Measurements from ENCODE around the gene SAXO2.
"Not testable (repeated sequence)": the region's sequence is repeated elsewhere in the genome, so short reads cannot be mapped to it uniquely, and the experiment has no call there.

The SAXO2 gene

DNA sequence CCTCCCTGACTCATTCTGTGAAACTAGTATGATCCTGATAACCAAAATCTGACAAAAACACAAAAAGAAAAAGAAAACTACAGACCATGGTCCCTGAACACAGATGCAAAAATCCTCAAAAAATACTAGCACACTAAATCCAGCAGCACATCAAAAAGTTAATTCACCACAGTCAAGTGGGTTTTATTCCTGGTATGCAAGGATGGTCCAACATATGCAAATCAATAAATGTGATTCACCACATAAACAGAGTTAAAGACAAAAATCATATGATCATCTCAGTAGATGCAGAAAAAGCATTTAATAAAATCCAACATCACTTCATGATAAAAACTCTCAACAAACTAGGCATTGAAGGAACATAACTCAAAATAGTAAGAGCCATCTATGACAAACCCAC, 12.8 kb downstream of the SAXO2 start:
- H3K79me2 ChIP-seq (ENCODE audit: low read length) = no peaks in the 10 kb centered on the region
- no peak overlapping the region for H3K27ac ChIP-seq (ENCODE audit: low read length)
- H2AFZ ChIP-seq (ENCODE audit: low read depth, low read length) = no peak overlapping the region
- peaks cover 3% of the 10 kb centered on the region; the same call in 1 of the 2 replicates for H3K9me3 ChIP-seq (ENCODE audit: insufficient read depth, low read length)
- TF ChIP-seq, protein P1, sequence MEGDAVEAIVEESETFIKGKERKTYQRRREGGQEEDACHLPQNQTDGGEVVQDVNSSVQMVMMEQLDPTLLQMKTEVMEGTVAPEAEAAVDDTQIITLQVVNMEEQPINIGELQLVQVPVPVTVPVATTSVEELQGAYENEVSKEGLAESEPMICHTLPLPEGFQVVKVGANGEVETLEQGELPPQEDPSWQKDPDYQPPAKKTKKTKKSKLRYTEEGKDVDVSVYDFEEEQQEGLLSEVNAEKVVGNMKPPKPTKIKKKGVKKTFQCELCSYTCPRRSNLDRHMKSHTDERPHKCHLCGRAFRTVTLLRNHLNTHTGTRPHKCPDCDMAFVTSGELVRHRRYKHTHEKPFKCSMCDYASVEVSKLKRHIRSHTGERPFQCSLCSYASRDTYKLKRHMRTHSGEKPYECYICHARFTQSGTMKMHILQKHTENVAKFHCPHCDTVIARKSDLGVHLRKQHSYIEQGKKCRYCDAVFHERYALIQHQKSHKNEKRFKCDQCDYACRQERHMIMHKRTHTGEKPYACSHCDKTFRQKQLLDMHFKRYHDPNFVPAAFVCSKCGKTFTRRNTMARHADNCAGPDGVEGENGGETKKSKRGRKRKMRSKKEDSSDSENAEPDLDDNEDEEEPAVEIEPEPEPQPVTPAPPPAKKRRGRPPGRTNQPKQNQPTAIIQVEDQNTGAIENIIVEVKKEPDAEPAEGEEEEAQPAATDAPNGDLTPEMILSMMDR (IDR thresholded peaks at IDR 0.05; ENCODE audit: low read depth, low read length) = no peak
- TF ChIP-seq EZH2phosphoT487 (IDR thresholded peaks at IDR 0.05; ENCODE audit: low read depth) = no peak
- H3K9ac ChIP-seq (ENCODE audit: low read length) = no peak overlapping the region
- no peaks in the 10 kb centered on the region for H3K4me1 ChIP-seq (ENCODE audit: low read length)
- H3K27me3 ChIP-seq (ENCODE audit: low read depth, low read length) = no peaks in the 10 kb centered on the region
- H3K36me3 ChIP-seq (replicated peaks; ENCODE audit: low read depth, low read length) = peaks cover 14% of the 10 kb centered on the region
- H4K20me1 ChIP-seq (ENCODE audit: insufficient read depth, low read length) = no peaks in the 10 kb centered on the region
- no peak overlapping the region for H3K4me3 ChIP-seq (ENCODE audit: low read length)
- H3K4me2 ChIP-seq (ENCODE audit: low read length) = no peak overlapping the region

DNA sequence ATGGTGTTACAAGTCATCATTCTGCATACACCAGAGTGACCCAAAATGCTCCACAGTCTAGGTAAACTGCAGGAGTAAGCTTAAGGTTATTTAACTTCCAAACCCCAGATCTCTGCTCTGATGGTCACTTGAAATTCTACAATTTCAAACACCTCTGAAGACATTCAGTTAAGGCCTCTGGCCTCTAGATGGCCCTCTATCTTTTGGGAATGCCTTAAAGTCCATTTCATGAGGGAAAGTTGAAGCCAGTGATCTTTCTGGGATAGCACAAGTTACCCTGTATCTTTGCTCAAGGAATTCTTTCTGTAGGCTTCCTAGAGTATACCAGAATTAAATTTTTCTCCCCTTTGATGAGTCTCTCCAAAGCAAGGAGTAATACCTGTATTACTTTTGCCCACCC, 18.7 kb downstream of the SAXO2 start:
- not testable (repeated sequence) for H3K4me3 ChIP-seq (ENCODE audit: low read length); H3K36me3 ChIP-seq (replicated peaks; ENCODE audit: low read depth, low read length); H3K27me3 ChIP-seq (ENCODE audit: low read depth, low read length); H4K20me1 ChIP-seq (ENCODE audit: insufficient read depth, low read length); H3K79me2 ChIP-seq (ENCODE audit: low read length); H3K9me3 ChIP-seq (ENCODE audit: insufficient read depth, low read length); H3K4me2 ChIP-seq (ENCODE audit: low read length); H3K9ac ChIP-seq (ENCODE audit: low read length); H2AFZ ChIP-seq (ENCODE audit: low read depth, low read length); H3K27ac ChIP-seq (ENCODE audit: low read length); H3K4me1 ChIP-seq (ENCODE audit: low read length)
- TF ChIP-seq, protein P1 (IDR thresholded peaks at IDR 0.05; ENCODE audit: low read depth, low read length) = peak; percentile 42; the same call in 1 of the 2 replicates

DNA sequence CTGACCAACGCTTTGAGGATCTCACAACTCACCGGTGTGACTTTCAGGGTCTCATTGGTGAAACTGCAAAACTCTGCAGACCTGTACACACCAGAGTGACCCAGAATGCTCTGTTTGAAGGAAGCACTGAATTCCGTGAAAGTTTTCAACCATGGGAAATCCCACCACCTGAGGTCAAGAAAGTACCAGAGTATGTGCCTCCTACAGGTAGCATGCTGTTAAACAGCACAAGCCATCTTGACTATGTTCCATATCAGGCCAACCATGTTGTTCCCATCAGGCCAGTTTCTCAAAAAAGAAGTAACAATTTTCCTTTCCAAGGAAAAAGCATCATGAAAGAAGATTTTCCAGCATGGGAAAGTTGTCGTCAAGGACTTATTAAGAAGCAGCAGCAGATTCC, 19.8 kb downstream of the SAXO2 start:
- H3K79me2 ChIP-seq (ENCODE audit: low read length); H3K9me3 ChIP-seq (ENCODE audit: insufficient read depth, low read length); H3K9ac ChIP-seq (ENCODE audit: low read length); H3K27ac ChIP-seq (ENCODE audit: low read length); H3K27me3 ChIP-seq (ENCODE audit: low read depth, low read length); H4K20me1 ChIP-seq (ENCODE audit: insufficient read depth, low read length); H3K36me3 ChIP-seq (replicated peaks; ENCODE audit: low read depth, low read length); H3K4me2 ChIP-seq (ENCODE audit: low read length); H2AFZ ChIP-seq (ENCODE audit: low read depth, low read length); H3K4me3 ChIP-seq (ENCODE audit: low read length): not testable (repeated sequence)
- H3K4me1 ChIP-seq (ENCODE audit: low read length) = peaks cover 13% of the 10 kb centered on the region

DNA sequence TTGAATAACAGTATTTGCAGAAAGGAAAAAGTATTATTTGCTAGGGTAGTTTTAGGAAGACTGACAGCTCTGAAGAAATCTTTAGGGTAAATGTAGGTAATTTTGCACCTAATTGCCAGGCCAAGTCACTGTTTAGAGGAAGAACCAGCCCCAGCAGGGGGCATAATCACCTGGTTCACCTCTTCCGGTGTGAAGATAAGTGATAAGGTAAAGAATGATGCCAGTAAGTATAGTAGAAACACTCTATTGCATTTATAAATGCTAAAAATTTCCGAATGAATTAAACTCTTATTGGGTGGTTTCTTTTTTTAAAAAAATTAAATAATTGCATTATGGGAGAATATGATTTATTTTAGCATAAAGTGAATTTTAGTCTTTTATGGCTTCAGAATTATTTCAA, 21.8 kb downstream of the SAXO2 start:
- peaks cover 16% of the 10 kb centered on the region for H3K4me1 ChIP-seq (ENCODE audit: low read length)
- H3K27ac ChIP-seq (ENCODE audit: low read length); H4K20me1 ChIP-seq (ENCODE audit: insufficient read depth, low read length); H3K27me3 ChIP-seq (ENCODE audit: low read depth, low read length); H3K4me2 ChIP-seq (ENCODE audit: low read length); H3K9me3 ChIP-seq (ENCODE audit: insufficient read depth, low read length); H2AFZ ChIP-seq (ENCODE audit: low read depth, low read length); H3K9ac ChIP-seq (ENCODE audit: low read length); H3K79me2 ChIP-seq (ENCODE audit: low read length); H3K4me3 ChIP-seq (ENCODE audit: low read length); H3K36me3 ChIP-seq (replicated peaks; ENCODE audit: low read depth, low read length): not testable (repeated sequence)

DNA sequence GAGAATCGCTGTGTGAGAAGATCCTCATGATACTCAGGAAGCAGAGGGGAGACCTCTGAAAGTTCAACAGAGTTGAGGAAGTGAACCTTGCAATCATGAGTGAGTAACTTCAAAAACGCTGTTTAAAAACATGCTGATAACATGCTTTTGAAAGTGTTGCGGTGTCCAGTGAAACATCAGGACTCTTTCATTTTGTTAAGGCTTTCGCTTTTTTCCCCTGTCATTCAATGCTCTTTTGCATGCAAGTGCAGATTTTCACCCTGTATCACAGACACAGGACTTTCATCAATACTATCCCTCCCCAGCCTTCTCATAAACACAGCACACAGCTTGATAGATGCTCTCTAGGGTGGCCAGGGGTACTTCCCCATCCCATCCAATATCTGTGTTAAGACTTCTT, 23.9 kb downstream of the SAXO2 start:
- not testable (repeated sequence) for H3K27me3 ChIP-seq (ENCODE audit: low read depth, low read length); H3K27ac ChIP-seq (ENCODE audit: low read length); H3K9ac ChIP-seq (ENCODE audit: low read length); H3K36me3 ChIP-seq (replicated peaks; ENCODE audit: low read depth, low read length); H2AFZ ChIP-seq (ENCODE audit: low read depth, low read length); H3K9me3 ChIP-seq (ENCODE audit: insufficient read depth, low read length); H4K20me1 ChIP-seq (ENCODE audit: insufficient read depth, low read length); H3K79me2 ChIP-seq (ENCODE audit: low read length)
- peak overlapping the region; percentile 18; the same call in 1 of the 2 replicates for H3K4me3 ChIP-seq (ENCODE audit: low read length)
- H3K4me1 ChIP-seq (ENCODE audit: low read length) = peaks cover 16% of the 10 kb centered on the region
- H3K4me2 ChIP-seq (ENCODE audit: low read length) = peak overlapping the region; percentile 48

DNA sequence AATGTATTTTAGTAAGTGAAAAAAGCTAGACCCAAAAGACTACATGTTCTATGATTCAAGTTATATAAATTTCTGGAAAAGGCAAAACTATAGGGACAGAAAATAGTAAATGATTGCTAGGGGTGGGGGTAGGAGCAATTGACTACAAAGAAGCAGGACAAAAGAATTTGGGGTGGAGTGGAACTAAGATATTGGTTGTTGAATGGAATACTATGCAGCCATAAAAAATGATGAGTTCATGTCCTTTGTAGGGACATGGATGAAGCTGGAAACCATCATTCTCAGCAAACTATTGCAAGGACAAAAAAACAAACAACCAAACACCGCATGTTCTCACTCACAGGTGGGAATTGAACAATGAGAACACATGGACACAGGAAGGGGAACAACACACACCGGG, 25.6 kb downstream of the SAXO2 start:
- not testable (repeated sequence) for H2AFZ ChIP-seq (ENCODE audit: low read depth, low read length)

More for the DNA sequence above, 25.6 kb downstream of the SAXO2 start:
- H3K36me3 ChIP-seq (replicated peaks; ENCODE audit: low read depth, low read length); H3K27ac ChIP-seq (ENCODE audit: low read length); H3K27me3 ChIP-seq (ENCODE audit: low read depth, low read length); H3K9me3 ChIP-seq (ENCODE audit: insufficient read depth, low read length); H4K20me1 ChIP-seq (ENCODE audit: insufficient read depth, low read length); H3K79me2 ChIP-seq (ENCODE audit: low read length); H3K9ac ChIP-seq (ENCODE audit: low read length); H3K4me2 ChIP-seq (ENCODE audit: low read length); H3K4me3 ChIP-seq (ENCODE audit: low read length): not testable (repeated sequence)
- H3K4me1 ChIP-seq (ENCODE audit: low read length) = peaks cover 16% of the 10 kb centered on the region

Measured in OCI-LY3 (cell line).